A549 (cell line): ENCODE measurements around the gene GABBR2. TPM values are rescaled to one million over a fixed set of nuclear protein-coding genes. Genes with fewer than 3 reads are reported as not detected.

ENCODE experiments used
- ATAC-seq, 2 experiments: fragments of 200-7000 bp in 1 of 2; fragments of >200 bp in 1 of 2; cut with Nextera tagmentation in 1 of 2; cut with Tn5 transposase in 1 of 2; 3 replicates each; pipeline versions ENCODE4 v1.8.0 to v1.9.1; 2018 to 2020; ENCODE audit warnings: mild to moderate bottlenecking in 1 of 2, moderate library complexity in 1 of 2
- CTCF ChIA-PET: fragments of 300-600 bp; sonication (Branson Sonifier 250); formaldehyde crosslinking; extraction: SDS; loops from one replicate; lab custom pipeline; 2021; ENCODE audit warnings: antibody characterized with exemption, inconsistent platforms; lab: Yijun Ruan, JAX
- POLR2A ChIA-PET: fragments of 350-600 bp; formaldehyde crosslinking; extraction: SDS; loops from one replicate; lab custom pipeline; 2021; ENCODE audit warnings: antibody characterized with exemption, inconsistent platforms; lab: Yijun Ruan, JAX
- DNase-seq, 2 experiments: peaks; one replicate each; pipeline versions ENCODE4 v3.0.0 to v3.0.0-alpha.2; 2011 to 2016; ENCODE audit warnings: low read depth in 1 of 2, low spot score in 1 of 2
- FAIRE-seq: peaks from 2 replicates; lab custom pipeline; 2011; peaks lifted over from hg19 to GRCh38; lab: Jason Lieb, UNC
- H3K27ac ChIP-seq, 2 experiments: fragments of >200 bp; sonication (Bioruptor Twin); formaldehyde crosslinking; 3 replicates each; pipeline ENCODE4 v1.5.1; 2016 to 2017
- H3K4me1 ChIP-seq: fragments of >200 bp; sonication (Bioruptor Twin); formaldehyde crosslinking; 3 replicates; pipeline ENCODE4 v1.6.1; 2016
- H3K4me2 ChIP-seq: fragments of >200 bp; sonication (Bioruptor Twin); formaldehyde crosslinking; 3 replicates; pipeline ENCODE4 v1.6.1; 2016
- H3K4me3 ChIP-seq: fragments of >200 bp; sonication (Bioruptor Twin); formaldehyde crosslinking; 3 replicates; pipeline ENCODE4 v1.5.1; 2016
- H3K9me3 ChIP-seq: fragments of >200 bp; sonication (Bioruptor Twin); formaldehyde crosslinking; 3 replicates; pipeline ENCODE4 v1.6.1; 2016
- CBX2 ChIP-seq: fragments of 200-600 bp; sonication (generic); IDR thresholded peaks from 2 replicates; pipeline ENCODE4 v1.6.1; 2016; ENCODE audit warnings: low read depth, mild to moderate bottlenecking, borderline replicate concordance
- CBX8 ChIP-seq: fragments of 200-600 bp; sonication (generic); IDR thresholded peaks from 2 replicates; pipeline ENCODE4 v1.6.1; 2016
- CEBPB ChIP-seq, 2 experiments: fragments of >200 bp in 1 of 2; sonication (Bioruptor Twin) in 1 of 2; formaldehyde crosslinking in 1 of 2; IDR thresholded peaks; 2 replicates each; pipeline ENCODE4 v1.6.1; 2012 to 2016
- CHD2 ChIP-seq: fragments of 150-350 bp; IDR thresholded peaks from 2 replicates; pipeline ENCODE4 v1.6.1; 2014; ENCODE audit warnings: low read length; ENCODE audit not compliant: partially characterized antibody
- ESRRA ChIP-seq: fragments of 150-350 bp; IDR thresholded peaks from 2 replicates; pipeline ENCODE4 v1.6.1; 2014; ENCODE audit warnings: mild to moderate bottlenecking, low read length, borderline replicate concordance
- HOXA7 ChIP-seq: fragments of 250-450 bp; sonication (Bioruptor Pico); IDR thresholded peaks from 2 replicates; pipeline ENCODE4 v1.5.0; 2020; ENCODE audit warnings: mild to moderate bottlenecking, moderate library complexity
- HOXB13 ChIP-seq: fragments of 250-450 bp; sonication (Bioruptor Pico); IDR thresholded peaks from 2 replicates; pipeline ENCODE4 v1.5.0; 2020; ENCODE audit warnings: low read depth, mild to moderate bottlenecking, moderate library complexity
- JUNB ChIP-seq: fragments of >200 bp; sonication (Bioruptor Twin); formaldehyde crosslinking; IDR thresholded peaks from 2 replicates; pipeline ENCODE4 v1.6.1; 2016
- KDM5A ChIP-seq: fragments of 200-600 bp; sonication (generic); IDR thresholded peaks from 2 replicates; pipeline ENCODE4 v1.6.1; 2016; ENCODE audit warnings: antibody characterized with exemption, mild to moderate bottlenecking
- MAFK ChIP-seq: fragments of 450-650 bp; IDR thresholded peaks from 2 replicates; pipeline ENCODE4 v1.6.1; 2014; ENCODE audit not compliant: partially characterized antibody
- MYC ChIP-seq: IDR thresholded peaks from 2 replicates; pipeline ENCODE4 v1.6.1; 2012; ENCODE audit warnings: mild to moderate bottlenecking, inconsistent platforms, low read length, improper control_type of control experiment, borderline replicate concordance
- PHF8 ChIP-seq: fragments of 200-600 bp; sonication (generic); IDR thresholded peaks from 2 replicates; pipeline ENCODE4 v1.6.1; 2016; ENCODE audit warnings: low read depth, mild to moderate bottlenecking, antibody characterized with exemption, moderate library complexity, borderline replicate concordance
- POLR2A ChIP-seq: IDR thresholded peaks from 2 replicates; pipeline ENCODE4 v1.6.1; 2012; ENCODE audit warnings: mild to moderate bottlenecking, low read length
- POLR2AphosphoS2 ChIP-seq: conservative IDR thresholded peaks from 2 replicates; pipeline ENCODE4 v1.6.1; 2012; ENCODE audit warnings: low read length, improper control_type of control experiment, inconsistent platforms
- RCOR1 ChIP-seq: fragments of 150-350 bp; IDR thresholded peaks from 2 replicates; pipeline ENCODE4 v1.6.1; 2014; ENCODE audit warnings: antibody characterized with exemption, low read length, low read depth
- RNF2 ChIP-seq: fragments of 200-600 bp; sonication (generic); IDR thresholded peaks from 2 replicates; pipeline ENCODE4 v1.6.1; 2016; ENCODE audit warnings: low read depth, mild to moderate bottlenecking, antibody characterized with exemption, moderate library complexity, borderline replicate concordance
- WGBS: methylation state at CpG from one replicate; pipeline ENCODE4 v1.1.6; 2017; ENCODE audit errors: missing lambda C conversion rate; 5-methylcytosine and 5-hydroxymethylcytosine counted together
- polyA plus RNA-seq, 4 experiments: library from polyadenylated mRNA; depleted of rRNA in 3 of 4; stranded (reverse); fragments of >200 nt; fragmentation: RNase III in 1 of 4; extraction: RNeasy Plus Mini Kit Qiagen cat#74134 plus additional on column Dnase treatment in 1 of 4; gene quantifications; 2 replicates in 3 of 4; 3 replicates in 1 of 4; pipeline ENCODE4 v1.2.3, GENCODE V29; 2011 to 2017
- TF ChIP-seq, protein P1 (sequence below): fragments of >200 bp; sonication (Bioruptor Twin); formaldehyde crosslinking; IDR thresholded peaks from 3 replicates; pipeline ENCODE4 v1.5.1; 2016
- TF ChIP-seq, protein P2 (sequence below): IDR thresholded peaks from 2 replicates; pipeline ENCODE4 v1.6.1; 2012
- TF ChIP-seq, protein P3 (sequence below): fragments of 200-600 bp; sonication (generic); IDR thresholded peaks from 2 replicates; pipeline ENCODE4 v1.6.1; 2016; ENCODE audit warnings: antibody characterized with exemption, mild to moderate bottlenecking, moderate library complexity
- TF ChIP-seq, protein P4 (sequence below): fragments of 250-450 bp; sonication (Bioruptor Pico); IDR thresholded peaks from 2 replicates; pipeline ENCODE4 v1.5.0; 2021; ENCODE audit warnings: mild to moderate bottlenecking, moderate library complexity, borderline replicate concordance

The GABBR2 gene
- polyA plus RNA-seq, 2 of the 4 experiments (the other 2 are of a cell fraction), result 0.08 to 0.57 TPM

DNA sequence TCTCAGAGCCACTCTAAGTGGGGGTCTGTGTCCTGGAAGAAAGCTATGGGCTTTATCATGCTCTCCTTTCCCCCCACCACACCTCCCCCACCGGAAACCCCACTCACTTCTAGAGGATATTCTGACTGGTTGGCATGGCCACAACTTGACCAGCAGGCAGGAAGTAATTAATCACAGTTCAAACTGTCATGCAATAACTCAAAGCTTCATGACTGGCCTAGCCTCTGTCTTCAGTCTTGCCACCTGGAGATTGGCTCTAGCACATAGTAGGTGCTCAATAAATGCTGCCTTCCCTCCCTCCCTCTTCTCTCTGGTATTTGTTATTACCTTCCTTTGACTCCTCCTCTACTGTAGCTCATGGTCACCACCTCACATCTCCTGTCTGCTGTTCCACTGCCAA, 124.7 kb downstream of the GABBR2 start:
- Histone ChIP-seq H3K9me3 (no peaks in the 10 kb centered on the region), H3K4me2 (no peak overlapping the region), H3K4me3 (no peak overlapping the region)
- FAIRE-seq, result no peak
- no peak for ATAC-seq
- TF ChIP-seq, protein P1, sequence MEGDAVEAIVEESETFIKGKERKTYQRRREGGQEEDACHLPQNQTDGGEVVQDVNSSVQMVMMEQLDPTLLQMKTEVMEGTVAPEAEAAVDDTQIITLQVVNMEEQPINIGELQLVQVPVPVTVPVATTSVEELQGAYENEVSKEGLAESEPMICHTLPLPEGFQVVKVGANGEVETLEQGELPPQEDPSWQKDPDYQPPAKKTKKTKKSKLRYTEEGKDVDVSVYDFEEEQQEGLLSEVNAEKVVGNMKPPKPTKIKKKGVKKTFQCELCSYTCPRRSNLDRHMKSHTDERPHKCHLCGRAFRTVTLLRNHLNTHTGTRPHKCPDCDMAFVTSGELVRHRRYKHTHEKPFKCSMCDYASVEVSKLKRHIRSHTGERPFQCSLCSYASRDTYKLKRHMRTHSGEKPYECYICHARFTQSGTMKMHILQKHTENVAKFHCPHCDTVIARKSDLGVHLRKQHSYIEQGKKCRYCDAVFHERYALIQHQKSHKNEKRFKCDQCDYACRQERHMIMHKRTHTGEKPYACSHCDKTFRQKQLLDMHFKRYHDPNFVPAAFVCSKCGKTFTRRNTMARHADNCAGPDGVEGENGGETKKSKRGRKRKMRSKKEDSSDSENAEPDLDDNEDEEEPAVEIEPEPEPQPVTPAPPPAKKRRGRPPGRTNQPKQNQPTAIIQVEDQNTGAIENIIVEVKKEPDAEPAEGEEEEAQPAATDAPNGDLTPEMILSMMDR, result no peak
- no peak for TF ChIP-seq RNF2
- no peak for TF ChIP-seq CBX2
- TF ChIP-seq RCOR1, result no peak
- TF ChIP-seq KDM5A, result no peak
- TF ChIP-seq POLR2AphosphoS2, result no peak
- TF ChIP-seq, all 56 proteins: peak for 0
- CTCF ChIA-PET, result interaction anchor here (1.0 to 1.7 kb wide), 4 partner anchors 15 to 268 kb away, joined by 3 to 8 read pairs (median 4); no protein-coding TSS in a partner anchor
- no peak for DNase-seq
- POLR2A ChIA-PET, result no interaction called here
- H3K27ac ChIP-seq, result no peak overlapping the region
- no peaks in the 10 kb centered on the region for H3K4me1 ChIP-seq
- 13% methylated on average over 1 of the region's 1 CpG for WGBS

DNA sequence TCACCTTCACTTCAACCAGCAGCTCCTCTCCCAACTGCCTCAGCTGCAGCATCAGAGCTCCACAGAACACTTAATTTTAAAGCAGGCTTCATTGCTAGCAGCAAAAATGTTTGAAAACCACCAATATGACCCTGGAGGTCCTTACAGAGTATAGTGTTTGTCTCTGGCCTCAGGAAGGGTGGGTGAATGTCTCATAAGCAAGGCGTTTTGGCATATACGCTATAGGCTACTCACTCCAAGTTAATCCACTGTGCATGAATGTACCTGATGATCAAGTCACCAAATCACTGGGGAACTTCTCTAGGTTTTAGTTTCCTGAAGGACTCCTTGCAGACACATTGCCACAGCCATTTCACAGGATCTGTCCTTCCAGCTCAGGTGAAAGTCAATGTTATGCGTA, 125.3 kb downstream of the GABBR2 start:
- ATAC-seq (no peak; a peak in 1 of 6 replicates), DNase-seq (no peak), FAIRE-seq (no peak)
- TF ChIP-seq HOXB13 (CRISPR knock-in tag), result no peak
- TF ChIP-seq, protein P2, sequence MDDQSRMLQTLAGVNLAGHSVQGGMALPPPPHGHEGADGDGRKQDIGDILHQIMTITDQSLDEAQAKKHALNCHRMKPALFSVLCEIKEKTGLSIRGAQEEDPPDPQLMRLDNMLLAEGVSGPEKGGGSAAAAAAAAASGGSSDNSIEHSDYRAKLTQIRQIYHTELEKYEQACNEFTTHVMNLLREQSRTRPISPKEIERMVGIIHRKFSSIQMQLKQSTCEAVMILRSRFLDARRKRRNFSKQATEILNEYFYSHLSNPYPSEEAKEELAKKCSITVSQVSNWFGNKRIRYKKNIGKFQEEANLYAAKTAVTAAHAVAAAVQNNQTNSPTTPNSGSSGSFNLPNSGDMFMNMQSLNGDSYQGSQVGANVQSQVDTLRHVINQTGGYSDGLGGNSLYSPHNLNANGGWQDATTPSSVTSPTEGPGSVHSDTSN, result no peak
- no peak for TF ChIP-seq CEBPB (IDR thresholded peaks at IDR 0.05)
- no peak for TF ChIP-seq CBX2
- WGBS, result 86% methylated on average over 3 of the region's 3 CpGs
- H3K27ac ChIP-seq, result no peak overlapping the region
- POLR2A ChIA-PET, result no interaction called here
- no peaks in the 10 kb centered on the region for H3K4me1 ChIP-seq
- no peak overlapping the region for H3K4me2 ChIP-seq
- no peaks in the 10 kb centered on the region for H3K9me3 ChIP-seq
- CTCF ChIA-PET, result interaction anchor here (0.8 to 1.7 kb wide), 6 partner anchors 14 to 267 kb away, joined by 3 to 8 read pairs (median 3); no protein-coding TSS in a partner anchor
- H3K4me3 ChIP-seq, result no peak overlapping the region

DNA sequence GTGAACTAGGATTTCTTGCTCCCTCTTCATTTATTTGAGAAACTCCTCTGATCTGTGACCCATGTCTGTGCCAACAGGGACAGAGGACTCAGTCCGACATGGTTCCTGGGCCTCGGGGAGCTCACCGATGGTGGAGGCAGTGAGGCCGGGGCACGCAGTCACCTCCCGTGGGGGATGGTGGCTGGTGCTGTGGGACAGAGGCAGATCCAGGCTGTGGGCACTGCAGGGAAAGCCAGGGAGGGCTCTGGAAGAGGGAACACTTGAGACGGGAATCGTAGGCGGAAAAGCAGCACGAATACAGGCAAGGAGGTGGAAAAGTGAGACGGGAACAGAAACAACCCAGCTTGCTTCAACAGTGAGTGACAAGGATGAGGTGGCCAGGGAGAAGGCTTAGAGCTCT, 127.8 kb downstream of the GABBR2 start:
- ChIA-PET POLR2A (no interaction called here), CTCF (interaction anchor here (0.7 kb wide), 1 partner anchor 274 kb away, joined by 3 read pairs; no protein-coding TSS in a partner anchor)
- WGBS, result 50% methylated on average over 11 of the region's 11 CpGs
- FAIRE-seq, result no peak
- Histone ChIP-seq H3K4me2 (no peak overlapping the region), H3K9me3 (no peaks in the 10 kb centered on the region), H3K4me3 (no peak overlapping the region), H3K4me1 (no peaks in the 10 kb centered on the region), H3K27ac (no peak overlapping the region)
- no peak for ATAC-seq
- TF ChIP-seq JUNB (no peak), MYC (no peak), KDM5A (no peak)
- TF ChIP-seq, protein P3, sequence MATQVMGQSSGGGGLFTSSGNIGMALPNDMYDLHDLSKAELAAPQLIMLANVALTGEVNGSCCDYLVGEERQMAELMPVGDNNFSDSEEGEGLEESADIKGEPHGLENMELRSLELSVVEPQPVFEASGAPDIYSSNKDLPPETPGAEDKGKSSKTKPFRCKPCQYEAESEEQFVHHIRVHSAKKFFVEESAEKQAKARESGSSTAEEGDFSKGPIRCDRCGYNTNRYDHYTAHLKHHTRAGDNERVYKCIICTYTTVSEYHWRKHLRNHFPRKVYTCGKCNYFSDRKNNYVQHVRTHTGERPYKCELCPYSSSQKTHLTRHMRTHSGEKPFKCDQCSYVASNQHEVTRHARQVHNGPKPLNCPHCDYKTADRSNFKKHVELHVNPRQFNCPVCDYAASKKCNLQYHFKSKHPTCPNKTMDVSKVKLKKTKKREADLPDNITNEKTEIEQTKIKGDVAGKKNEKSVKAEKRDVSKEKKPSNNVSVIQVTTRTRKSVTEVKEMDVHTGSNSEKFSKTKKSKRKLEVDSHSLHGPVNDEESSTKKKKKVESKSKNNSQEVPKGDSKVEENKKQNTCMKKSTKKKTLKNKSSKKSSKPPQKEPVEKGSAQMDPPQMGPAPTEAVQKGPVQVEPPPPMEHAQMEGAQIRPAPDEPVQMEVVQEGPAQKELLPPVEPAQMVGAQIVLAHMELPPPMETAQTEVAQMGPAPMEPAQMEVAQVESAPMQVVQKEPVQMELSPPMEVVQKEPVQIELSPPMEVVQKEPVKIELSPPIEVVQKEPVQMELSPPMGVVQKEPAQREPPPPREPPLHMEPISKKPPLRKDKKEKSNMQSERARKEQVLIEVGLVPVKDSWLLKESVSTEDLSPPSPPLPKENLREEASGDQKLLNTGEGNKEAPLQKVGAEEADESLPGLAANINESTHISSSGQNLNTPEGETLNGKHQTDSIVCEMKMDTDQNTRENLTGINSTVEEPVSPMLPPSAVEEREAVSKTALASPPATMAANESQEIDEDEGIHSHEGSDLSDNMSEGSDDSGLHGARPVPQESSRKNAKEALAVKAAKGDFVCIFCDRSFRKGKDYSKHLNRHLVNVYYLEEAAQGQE, result no peak
- DNase-seq, result no peak

DNA sequence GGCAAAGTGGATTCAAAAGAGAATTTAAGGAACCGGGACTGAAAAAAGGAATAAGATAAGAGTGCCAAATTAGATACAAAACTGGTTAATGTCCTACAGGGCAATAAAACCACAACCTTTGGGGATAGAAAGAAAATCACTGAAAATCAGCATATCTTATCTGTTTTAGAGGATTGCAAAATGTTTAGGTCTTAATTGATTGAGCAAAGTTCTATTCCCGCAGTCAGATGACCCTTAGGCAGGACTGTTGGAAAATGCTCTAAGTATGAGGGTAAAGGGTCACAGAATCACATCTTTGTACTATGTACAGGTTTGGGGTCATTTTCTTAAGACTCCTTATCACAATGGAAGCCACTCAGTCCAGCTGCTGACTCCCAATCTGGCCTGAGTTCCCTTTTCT, 129.0 kb downstream of the GABBR2 start:
- Histone ChIP-seq H3K27ac (no peak overlapping the region), H3K9me3 (no peaks in the 10 kb centered on the region), H3K4me3 (no peak overlapping the region), H3K4me2 (no peak overlapping the region), H3K4me1 (peaks cover 2% of the 10 kb centered on the region; the same call in 1 of the 3 replicates)
- POLR2A ChIA-PET, result no interaction called here
- no peak for DNase-seq
- ATAC-seq, result no peak
- FAIRE-seq, result no peak
- WGBS, result 54% methylated on average over 2 of the region's 2 CpGs
- CTCF ChIA-PET, result no interaction called here
- TF ChIP-seq PHF8 (no peak), CHD2 (no peak), HOXA7 (CRISPR knock-in tag) (no peak), CBX8 (no peak), ESRRA (no peak), KDM5A (no peak), POLR2A (no peak), MAFK (no peak)
- TF ChIP-seq, protein P2, result no peak
- TF ChIP-seq, protein P4, sequence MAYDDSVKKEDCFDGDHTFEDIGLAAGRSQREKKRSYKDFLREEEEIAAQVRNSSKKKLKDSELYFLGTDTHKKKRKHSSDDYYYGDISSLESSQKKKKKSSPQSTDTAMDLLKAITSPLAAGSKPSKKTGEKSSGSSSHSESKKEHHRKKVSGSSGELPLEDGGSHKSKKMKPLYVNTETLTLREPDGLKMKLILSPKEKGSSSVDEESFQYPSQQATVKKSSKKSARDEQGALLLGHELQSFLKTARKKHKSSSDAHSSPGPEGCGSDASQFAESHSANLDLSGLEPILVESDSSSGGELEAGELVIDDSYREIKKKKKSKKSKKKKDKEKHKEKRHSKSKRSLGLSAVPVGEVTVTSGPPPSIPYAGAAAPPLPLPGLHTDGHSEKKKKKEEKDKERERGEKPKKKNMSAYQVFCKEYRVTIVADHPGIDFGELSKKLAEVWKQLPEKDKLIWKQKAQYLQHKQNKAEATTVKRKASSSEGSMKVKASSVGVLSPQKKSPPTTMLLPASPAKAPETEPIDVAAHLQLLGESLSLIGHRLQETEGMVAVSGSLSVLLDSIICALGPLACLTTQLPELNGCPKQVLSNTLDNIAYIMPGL (CRISPR knock-in tag), result no peak
